NCI-H2107 treated with DMSO at 0.1 percent for 48 hours (cell line): Measurements from ENCODE around the gene RHOA.

ENCODE experiments used
- DNase-seq: peaks from one replicate; lab custom pipeline; 2025; ENCODE audit not compliant: unreplicated experiment; lab: John Stamatoyannopoulos, UW

RHOA gene

DNA sequence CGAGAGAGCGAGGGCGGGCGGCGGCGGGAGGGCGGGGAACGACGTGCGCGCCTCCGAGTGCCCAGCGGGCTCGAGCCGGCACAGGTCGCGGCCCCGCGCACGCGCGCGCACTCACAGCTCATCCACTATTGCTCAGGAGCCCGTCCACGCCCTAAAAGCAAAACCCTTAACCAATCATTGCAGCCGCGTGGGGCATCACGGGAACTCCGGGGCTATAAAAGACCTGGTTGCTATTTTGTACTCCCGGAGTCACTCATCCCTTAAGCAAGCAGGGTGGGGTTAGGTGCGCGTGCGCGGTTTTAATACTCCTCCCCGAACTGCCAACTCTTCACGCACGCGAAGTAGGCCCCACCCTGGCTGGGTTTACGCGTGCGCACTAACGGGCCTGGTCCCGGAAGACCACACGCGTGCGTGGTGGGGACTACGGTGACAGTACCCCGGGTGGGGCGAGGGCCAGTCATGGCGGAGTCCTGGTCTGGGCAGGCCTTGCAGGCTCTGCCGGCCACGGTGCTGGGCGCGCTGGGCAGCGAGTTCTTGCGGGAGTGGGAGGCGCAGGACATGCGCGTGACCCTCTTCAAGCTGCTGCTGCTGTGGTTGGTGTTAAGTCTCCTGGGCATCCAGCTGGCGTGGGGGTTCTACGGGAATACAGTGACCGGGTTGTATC is at the start of gene RHOA, which contains the start of gene TCTA:
Gene RHOA, minus strand, starts transcription at position 9 of the 664 bp plus-strand sequence. CDS start 36,387 bp downstream, outside the sequence.
Gene TCTA, plus strand, starts transcription at position 456 of the 664 bp plus-strand sequence. Its CDS starts 4 bp downstream, at position 460.
- DNase-seq: peak; percentile 94

DNA sequence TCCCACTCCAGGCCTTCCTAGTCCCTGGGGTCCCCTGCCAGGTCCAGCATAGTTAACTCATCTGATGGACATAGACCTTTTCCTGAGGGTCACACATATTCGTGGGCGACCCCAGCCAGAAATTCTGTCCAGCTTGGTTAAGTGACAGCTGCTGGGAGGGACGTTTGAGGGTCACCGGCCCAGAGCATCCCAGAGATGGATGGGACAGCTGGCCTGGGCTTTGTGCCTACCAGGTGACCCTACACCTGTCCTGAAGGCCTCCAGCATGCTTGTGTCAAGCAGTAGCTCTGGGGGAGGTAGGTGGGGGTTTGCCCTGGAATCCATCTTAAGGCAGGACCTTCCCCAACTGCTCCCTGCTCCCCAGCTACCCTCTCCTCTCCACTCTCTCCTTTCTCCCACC is 49.2 kb upstream of the RHOA start:
- no peak for DNase-seq

DNA sequence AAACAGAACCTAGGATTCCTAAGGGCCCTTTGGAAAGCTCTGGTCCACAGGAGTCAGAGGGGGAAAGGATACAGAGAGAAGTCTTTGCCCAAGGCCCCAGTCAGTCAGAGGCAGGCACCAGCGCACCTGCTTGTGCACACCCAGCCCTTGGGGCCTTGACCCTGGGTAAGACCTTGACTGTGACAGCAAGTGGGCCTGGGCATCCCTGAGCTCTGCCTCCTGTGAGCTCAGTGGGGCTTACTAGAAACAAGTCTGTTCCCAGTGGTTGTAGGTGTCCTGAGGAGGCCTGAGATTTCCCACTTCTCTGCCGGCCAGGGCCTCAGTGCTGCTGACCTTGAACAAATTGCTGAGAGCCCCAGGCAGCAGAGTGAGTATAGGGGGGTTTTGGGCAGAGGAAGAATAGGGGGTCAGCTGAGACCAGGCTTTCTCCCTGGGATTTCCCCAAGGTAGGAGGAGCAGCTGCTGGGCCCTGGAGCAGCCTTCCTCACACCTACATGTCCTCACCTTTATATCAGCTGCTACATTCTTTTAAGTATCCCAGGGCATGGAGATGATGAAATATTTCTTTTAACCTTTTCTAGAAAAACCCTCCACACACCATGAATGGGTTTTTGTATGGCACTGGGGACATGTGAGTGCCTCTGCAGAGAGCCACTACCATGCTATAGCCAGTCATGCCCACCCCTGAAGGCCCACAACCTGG is 48.6 kb upstream of the RHOA start:
- no peak for DNase-seq

DNA sequence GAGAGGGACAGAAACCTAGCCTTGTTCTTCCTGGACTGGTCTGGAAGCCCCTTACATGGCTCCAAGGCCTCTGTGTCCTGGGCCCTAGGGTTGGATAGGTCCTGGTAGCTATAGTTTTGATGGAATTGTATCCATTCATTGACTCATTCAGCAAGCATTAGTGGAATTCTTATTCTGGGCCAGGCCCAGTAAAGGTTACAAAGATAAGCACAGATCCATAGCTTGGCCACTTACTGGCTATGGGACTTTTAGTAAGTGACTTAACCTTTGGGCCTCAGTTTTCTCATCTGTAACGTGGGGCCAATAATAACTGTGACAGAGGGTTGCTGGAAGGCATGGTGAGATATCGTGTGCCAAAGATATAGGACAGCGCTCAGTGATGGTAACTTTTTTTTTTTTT is 44.7 kb upstream of the RHOA start:
- no peak for DNase-seq

DNA sequence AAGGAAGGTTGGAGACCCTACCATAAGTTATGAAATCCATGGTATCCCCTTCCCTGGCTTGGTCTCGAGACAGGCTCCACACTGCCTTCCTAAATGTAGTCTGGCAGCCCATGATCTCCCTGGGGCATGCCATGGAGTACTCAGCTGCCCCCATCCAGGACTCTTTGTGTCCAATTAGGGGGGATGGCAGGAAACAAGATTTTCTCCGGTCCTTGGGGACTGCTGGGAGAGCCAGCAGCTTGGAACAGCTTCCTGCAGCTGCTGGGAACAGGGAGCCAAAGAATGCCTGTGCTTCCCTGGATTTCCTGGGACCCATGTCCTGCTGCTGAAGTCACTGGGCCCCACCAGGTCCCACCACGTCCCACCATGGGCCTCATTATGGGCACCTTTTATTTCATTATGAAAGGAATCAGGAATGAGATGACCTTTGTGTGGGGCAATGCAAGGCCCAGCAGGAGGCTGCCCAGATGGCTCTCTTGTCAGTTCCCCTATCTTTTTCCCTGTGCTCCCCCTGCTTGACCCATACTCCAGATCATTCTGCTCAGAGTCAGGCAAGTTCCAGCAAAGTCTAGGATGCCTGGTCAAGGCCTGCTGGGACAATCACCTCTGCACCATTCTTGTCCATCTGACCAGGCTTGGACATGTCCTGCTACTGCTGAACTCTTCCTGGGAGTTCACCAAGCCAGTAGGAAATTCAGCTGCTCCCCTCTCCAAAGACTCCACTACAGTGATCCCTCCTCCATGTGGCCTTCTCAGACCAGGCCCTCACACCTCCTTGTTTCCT is 43.3 kb upstream of the RHOA start:
- DNase-seq: no peak

DNA sequence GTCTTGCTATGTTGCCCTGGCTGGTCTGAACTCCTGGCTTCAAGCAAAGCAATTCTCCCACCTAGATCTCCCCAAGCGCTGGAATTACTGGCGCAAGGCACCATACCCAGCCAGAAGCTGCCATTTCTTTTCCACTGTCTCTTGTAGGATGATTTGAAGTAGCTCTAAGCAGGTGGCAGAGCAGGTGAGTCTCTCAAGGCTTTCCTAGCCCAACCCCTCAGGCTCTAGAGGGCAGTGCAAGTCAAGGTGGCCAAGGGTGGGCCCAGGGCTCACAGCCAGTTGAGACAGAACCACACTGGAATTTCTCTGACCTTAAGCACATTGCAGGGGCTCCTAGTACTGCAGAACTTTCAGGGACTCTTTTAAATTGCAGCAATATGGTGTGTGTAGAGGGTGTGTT is 42.7 kb upstream of the RHOA start:
- DNase-seq: peak; percentile 11

DNA sequence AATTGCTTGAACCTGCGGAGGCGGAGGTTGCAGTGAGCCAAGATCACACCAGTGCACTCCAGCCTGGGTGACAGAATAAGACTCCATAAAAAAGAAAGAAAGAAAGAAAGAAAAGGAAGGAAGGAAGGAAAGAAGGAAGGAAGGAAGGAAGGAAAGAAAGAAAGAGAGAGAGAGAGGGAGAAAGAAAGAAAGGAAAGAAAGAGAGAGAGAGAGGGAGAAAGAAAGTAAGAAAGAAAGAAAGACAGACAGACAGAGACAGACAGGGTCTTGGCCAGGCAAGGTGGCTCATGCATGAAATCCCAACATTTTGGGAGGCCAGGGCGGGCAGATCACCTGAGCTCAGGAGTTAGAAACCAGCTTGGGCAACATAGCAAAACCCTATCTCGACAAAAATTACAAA is 41.8 kb upstream of the RHOA start:
- DNase-seq: no peak

DNA sequence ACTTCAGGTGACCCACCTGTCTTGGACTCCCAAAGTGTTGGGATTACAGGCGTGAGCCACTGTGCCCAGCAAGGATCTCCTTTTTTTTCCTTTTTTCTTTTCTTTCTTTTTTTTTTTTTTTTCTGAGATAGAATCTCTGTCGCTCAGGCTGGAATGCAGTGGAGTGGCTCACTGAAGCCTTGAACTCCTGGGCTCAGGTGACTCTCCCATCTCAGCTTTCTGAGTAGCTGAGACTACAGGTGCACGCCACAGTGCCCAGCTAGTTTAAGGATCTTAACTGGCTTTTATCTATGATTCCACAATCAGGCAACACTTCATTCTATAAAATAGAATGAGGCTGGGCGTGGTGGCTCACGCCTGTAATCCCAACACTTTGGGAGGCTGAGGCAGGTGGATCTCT is 33.6 kb upstream of the RHOA start:
- DNase-seq: no peak

DNA sequence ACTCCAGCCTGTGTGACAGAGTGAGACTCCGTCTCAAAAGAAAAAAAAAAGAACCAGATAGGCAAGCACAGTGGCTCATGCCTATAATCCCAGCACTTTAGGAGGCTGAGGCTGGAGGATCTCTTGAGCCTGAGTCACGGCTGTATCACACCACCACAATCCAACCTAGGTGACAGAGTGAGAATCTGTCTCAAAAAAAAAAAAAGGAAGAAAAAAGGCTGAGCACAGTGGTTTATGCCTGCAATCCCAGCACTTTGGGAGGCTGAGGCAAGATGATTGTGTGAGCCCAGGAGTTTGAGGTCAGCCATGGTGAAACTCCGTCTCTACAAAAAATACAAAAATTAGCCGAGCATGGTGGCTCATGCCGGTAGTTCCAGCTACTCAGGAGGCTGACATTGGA is 23.0 kb upstream of the RHOA start:
- no peak for DNase-seq

DNA sequence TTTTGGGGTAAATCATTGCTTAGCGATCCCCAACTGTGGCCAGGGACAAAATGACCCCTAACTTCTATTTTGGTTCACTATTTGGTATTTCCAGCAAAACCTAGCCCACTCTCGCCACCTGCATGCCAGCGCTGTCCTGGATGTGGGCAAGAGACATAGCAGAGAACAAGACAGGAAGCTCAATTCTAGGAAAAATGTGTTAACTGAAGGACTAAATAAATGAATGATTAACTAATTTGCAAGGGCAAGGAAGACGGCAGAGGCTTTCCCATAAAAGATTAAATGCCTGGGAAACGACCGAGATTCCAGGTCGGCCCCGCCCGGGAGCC is 16.9 kb upstream of the RHOA start:
- DNase-seq: no peak

DNA sequence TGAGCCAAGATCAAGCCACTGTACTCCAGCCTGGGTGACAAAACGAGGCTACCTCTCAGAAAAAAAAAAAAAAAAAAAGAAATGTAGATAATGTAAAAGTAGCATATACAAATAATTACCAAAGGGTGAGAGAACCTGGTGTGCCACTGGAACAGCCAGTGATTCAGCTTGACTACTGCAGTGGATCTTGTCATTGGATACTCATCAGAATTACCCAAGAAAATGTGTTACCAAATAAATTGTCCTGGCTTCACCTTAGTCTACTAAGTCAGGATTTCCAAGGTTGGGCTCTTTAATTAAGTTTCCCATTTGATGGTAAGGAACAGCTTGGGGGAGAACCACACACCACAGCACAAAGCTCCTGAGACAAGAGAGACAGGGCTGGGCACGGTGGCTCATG is 15.8 kb upstream of the RHOA start:
- no peak for DNase-seq

DNA sequence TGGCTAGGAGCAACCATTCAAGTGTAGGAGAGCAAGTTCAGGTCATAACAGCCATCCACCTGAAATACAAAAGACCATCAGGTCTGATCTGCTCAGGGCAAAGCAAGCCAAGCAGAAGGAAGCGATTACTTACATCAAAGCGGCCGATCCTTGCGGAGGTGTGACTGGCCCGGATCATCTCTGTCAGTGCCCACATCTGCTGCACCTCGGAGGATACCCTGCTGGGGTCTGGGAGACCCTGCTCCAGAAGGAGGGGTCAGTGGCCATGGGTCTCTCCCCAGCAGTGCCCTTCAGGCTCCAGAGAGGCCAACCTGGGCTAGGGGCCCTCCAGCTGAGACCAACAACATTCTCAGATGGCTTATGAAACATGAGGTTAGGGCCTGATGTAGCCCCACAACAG is 13.0 kb upstream of the RHOA start:
- no peak for DNase-seq

DNA sequence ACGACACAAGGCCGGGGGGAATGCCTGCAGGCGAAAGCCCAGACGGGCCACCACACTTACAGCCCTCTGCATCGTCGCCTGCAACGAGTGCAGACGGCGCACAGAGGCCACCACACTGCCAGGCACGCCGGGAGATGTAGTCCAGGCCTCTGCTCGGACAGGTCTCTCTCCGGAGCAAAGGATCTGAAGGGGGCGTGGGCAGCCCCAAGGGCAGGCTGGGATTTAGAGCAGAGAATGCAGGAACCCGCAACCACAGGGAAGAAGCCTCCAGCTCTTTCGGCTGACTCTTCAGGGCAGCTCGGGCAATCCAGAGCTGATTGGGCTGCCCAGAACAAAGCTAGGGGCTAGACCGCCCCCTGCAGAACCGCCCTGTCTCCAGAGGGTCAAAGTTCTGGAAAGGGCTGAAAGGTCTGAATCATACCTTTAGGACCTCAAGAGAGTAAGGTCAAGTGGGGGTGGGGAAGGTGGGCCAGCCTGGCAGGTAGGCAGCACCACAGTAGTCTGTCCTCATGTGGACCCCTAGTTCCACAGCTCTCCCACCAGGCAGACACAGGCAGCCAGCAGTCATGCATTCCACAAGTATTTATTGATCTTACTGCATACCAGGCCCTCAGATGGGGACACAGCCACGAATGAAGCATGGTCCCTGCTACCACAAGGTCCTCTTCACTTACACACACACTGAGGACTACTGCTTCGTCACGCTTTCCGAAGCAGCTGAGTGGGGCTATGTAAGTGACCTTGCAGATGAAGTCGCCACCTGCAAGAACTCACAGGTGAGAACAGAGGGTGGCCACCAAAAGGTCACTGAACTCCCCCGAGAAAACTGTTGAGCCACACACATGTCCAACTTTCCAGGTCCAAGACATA is 10.8 kb upstream of the RHOA start, which contains the start of gene AMT:
Gene AMT, minus strand, starts transcription at position 95 of the 870 bp plus-strand sequence. Its CDS starts 23 bp downstream, at position 72.
- no peak for DNase-seq

DNA sequence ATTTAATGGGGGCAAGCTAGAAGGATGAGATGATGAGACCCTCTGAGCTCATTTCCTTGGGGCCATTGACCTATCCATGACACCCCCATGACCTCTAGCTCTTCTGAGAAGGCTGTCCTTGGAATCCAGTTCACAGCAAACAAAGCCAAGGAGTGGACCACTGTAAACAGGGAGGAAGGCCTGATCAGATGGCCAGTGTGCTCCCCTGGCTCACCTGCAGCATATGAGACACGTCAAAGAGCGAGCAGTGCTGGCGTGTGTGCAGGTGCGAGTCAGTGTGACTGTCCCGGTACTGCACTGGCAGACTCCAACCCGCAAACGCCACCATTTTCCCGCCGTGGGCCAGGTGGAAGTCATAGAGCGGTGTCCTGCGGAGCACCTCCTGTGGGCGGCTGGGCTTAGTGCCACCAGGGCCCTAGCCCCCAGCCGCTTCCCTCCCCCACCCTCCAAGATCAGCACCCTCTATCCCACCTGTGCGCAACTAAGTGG is 10.2 kb upstream of the RHOA start:
- DNase-seq: no peak

DNA sequence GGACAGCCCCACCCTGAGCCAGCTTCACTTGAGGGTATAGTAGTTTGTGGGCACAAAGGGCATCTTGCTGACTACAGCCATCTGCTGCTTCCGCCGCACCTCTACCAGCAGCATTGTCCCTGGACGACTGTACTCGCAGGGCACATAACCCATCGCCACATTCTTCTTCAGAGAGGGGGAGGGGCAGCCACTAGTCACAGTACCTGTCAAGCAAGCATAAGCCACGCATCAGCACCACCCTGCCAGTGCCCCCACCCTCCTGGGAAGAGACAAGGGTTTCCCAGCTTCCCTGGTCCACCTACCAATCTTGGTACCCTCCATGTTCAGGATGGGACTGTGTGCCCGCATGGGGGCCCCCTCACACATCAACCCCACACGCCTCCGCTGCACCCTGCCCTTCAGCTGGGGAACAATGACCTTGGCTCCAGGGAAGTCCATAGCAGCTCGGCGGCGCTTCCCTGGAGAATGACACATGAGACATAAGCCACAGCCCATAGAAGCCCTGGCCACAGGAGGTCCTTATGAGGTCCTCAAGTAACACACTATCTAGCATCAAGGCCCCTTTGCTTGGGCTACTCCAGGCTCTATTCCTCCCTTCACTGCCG is 5.8 kb upstream of the RHOA start:
- DNase-seq: peak; percentile 36

DNA sequence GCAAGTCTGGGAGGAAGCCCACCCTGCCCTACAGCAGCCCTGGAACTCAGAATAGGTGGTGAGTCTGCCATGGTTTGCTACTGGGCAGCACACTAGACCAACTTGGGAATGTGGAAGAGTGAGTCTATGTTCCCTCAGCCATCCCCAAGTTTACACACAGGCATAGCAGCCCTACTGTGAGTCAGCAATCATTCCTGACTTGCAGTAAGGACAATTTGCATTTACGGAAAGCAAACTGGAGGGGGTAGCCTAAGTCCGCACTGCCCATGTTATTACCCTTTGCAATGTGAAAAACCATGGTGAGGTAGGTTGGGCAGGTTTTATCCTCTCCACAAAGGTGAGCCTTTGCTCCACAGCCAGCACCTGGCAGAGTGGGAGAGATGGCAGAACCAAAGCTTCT is 5.1 kb upstream of the RHOA start:
- no peak for DNase-seq

DNA sequence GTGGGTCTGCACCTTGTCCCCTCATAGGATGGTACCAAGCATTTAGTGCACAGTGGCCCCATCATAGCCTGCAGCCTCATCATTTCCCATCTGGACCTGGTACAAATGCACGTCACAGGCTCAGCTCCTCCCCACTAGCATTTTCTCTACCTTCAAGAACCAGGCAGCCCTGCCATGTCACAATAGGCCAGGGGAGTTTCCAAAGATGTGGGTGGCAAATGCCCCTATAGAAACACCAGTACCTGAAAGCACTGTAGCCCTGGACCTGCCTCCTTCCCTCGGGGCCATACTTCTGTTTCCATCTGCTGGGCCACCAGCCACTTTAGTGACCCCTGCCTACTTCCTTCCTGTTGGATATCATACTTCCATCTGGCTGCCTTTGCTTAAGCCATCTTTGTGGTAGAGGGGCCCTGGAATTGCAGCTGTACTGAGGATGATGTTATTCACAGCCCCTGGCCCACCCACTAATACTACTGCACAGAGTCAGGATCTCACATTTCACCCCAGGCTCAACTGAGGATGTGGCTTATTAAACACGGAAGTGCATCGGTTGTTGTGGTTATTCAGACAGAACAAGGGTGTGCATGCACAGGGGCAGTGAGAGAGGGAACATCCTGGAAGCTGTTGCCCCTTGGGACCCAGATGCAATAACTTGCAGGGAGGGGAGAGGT is 4.3 kb upstream of the RHOA start:
- peak; percentile 21 for DNase-seq

DNA sequence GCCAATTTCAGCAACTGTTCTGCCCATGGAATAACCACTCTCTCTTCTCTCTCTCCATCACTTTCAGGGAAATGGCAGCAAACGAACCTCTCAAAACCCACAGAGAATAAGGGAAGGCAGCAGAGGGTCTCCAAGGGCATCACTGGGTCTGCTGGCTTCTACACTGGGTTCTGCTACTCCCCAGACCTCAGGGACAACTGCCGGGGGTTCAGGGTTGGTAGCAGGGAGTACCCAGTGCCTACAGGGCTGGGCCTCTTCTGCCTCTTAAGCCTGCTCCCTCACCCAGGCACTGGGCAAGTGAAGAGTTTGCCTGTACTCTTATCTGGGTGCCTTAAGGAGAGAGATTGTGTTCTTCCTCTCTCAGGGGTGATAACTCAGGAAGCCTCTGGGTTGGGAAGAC is 3.0 kb upstream of the RHOA start:
- DNase-seq: no peak

DNA sequence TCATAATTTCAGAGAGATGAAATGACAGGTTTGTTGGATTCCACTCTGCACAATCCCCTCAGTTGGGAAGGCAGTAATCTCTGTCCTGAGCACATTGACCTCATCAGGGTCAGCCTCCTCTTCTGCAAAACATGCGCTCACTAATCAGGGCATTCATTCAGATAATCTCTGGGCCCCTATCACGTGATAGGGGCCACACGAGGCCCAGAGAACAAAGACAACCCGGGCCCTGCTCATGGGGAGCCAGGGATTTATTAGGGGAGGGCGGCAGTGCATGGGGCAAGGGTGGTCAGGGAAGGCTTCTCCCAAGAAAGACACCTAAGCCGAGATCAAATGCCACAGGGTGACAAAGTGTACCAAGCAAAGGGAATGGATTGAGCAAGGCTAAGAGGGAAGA is 1.6 kb upstream of the RHOA start:
- DNase-seq: no peak
